ENCODE measurements around the gene ELMO1. TPM values are rescaled to one million over a fixed set of nuclear protein-coding genes. Genes with fewer than 3 reads are reported as not detected.

ELMO1 gene
- total and polyA plus RNA-seq, 4 donors: 10.1 to 183 (median 34.4) TPM

DNA sequence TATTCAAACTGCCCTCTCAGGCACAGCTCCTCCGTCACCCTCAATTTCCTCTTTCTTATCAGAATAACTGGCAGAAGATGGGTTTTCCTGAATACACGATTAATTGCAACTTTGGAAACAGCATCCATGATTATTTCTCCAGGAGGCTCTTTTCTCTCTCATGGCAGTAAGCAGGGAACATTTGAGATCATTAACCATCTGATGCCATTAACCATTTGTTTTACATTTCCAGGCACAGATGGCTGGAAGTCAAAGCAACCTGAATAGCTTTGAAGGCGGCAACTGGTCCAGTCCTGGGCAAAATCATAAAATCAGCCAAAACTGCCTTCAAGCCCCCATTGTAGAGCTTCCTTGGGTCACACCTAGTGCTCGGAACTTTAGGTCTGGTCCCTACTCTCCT is 434.9 kb downstream of the ELMO1 start:
- Histone ChIP-seq H3K4me3 (no peak overlapping the region), H3K4me1 (ENCODE audit: control insufficient read depth in 5 of 5, insufficient read depth in 5 of 5, low read length in 5 of 5) (peaks cover 0 to 6% (median 3%) of the 10 kb centered on the region in 5 donors), H3K9ac (ENCODE audit: insufficient read depth in 1 of 2, low read length in 2 of 2) (no peak overlapping the region), H3K36me3 (ENCODE audit: control insufficient read depth in 4 of 4, insufficient read depth in 4 of 4, low read length in 4 of 4) (peaks cover 0 to 6% (median 4%) of the 10 kb centered on the region in 4 donors), H3K27ac (ENCODE audit: low read depth in 1 of 2, low read length in 1 of 2) (no peak overlapping the region), H3K9me3 (ENCODE audit: control insufficient read depth in 4 of 4, insufficient read depth in 3 of 4, low read length in 3 of 4) (peaks cover 0 to 2% (median 0%) of the 10 kb centered on the region in 4 donors), H3K27me3 (ENCODE audit: control insufficient read depth in 3 of 3, insufficient read depth in 3 of 3, low read length in 2 of 3) (no peaks in the 10 kb centered on the region)
- TF ChIP-seq, protein P1, sequence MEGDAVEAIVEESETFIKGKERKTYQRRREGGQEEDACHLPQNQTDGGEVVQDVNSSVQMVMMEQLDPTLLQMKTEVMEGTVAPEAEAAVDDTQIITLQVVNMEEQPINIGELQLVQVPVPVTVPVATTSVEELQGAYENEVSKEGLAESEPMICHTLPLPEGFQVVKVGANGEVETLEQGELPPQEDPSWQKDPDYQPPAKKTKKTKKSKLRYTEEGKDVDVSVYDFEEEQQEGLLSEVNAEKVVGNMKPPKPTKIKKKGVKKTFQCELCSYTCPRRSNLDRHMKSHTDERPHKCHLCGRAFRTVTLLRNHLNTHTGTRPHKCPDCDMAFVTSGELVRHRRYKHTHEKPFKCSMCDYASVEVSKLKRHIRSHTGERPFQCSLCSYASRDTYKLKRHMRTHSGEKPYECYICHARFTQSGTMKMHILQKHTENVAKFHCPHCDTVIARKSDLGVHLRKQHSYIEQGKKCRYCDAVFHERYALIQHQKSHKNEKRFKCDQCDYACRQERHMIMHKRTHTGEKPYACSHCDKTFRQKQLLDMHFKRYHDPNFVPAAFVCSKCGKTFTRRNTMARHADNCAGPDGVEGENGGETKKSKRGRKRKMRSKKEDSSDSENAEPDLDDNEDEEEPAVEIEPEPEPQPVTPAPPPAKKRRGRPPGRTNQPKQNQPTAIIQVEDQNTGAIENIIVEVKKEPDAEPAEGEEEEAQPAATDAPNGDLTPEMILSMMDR (IDR thresholded peaks at IDR 0.05; ENCODE audit: control extremely low read depth, extremely low read depth): no peak
- WGBS, 2 donors: 67 to 76% methylated on average over 4 of the region's 4 CpGs
- no peak for ATAC-seq (ENCODE audit: insufficient read depth, low FRiP score)
- no peak for DNase-seq

- H3K36me3 ChIP-seq (ENCODE audit: control insufficient read depth in 4 of 4, insufficient read depth in 4 of 4, low read length in 4 of 4): peaks cover 0 to 6% (median 4%) of the 10 kb centered on the region in 4 donors
These were observed 437.3 kb downstream of the ELMO1 start for GRCh38 chr7:37011151-37011890.

GRCh38 chr7:37009125-37009675 is 439.5 kb downstream of the ELMO1 start:
- Histone ChIP-seq H3K4me1 (ENCODE audit: control insufficient read depth in 5 of 5, insufficient read depth in 5 of 5, low read length in 5 of 5) (peaks cover 0 to 6% (median 3%) of the 10 kb centered on the region in 5 donors), H3K27ac (ENCODE audit: low read depth in 1 of 2, low read length in 1 of 2) (no peak overlapping the region), H3K4me3 (no peak overlapping the region), H3K9ac (ENCODE audit: insufficient read depth in 1 of 2, low read length in 2 of 2) (no peak overlapping the region), H3K9me3 (ENCODE audit: control insufficient read depth in 4 of 4, insufficient read depth in 3 of 4, low read length in 3 of 4) (no peaks in the 10 kb centered on the region), H3K27me3 (ENCODE audit: control insufficient read depth in 3 of 3, insufficient read depth in 3 of 3, low read length in 2 of 3) (no peaks in the 10 kb centered on the region), H3K36me3 (ENCODE audit: control insufficient read depth in 4 of 4, insufficient read depth in 4 of 4, low read length in 4 of 4) (peaks cover 0 to 6% (median 5%) of the 10 kb centered on the region in 4 donors)
- TF ChIP-seq, protein P1 (IDR thresholded peaks at IDR 0.05; ENCODE audit: control extremely low read depth, extremely low read depth): no peak
- DNase-seq (peak in 1 of 3 donors; percentile 24), ATAC-seq (ENCODE audit: insufficient read depth, low FRiP score) (no peak)
- WGBS, 2 donors: 64 to 80% methylated on average over 4 of the region's 4 CpGs

More at GRCh38 chr7:37011151-37011890, 437.3 kb downstream of the ELMO1 start:
- ATAC-seq (ENCODE audit: insufficient read depth, low FRiP score): no peak
- DNase-seq: no peak
- TF ChIP-seq, protein P1 (IDR thresholded peaks at IDR 0.05; ENCODE audit: control extremely low read depth, extremely low read depth): no peak
- no peak overlapping the region for H3K9ac ChIP-seq (ENCODE audit: insufficient read depth in 1 of 2, low read length in 2 of 2)
- H3K9me3 ChIP-seq (ENCODE audit: control insufficient read depth in 4 of 4, insufficient read depth in 3 of 4, low read length in 3 of 4): peaks cover 0 to under 1% (median 0%) of the 10 kb centered on the region in 4 donors
- WGBS, 2 donors: 98 to 99% methylated on average over 3 of the region's 3 CpGs
- H3K4me3 ChIP-seq: no peak overlapping the region
- no peak overlapping the region for H3K27ac ChIP-seq (ENCODE audit: low read depth in 1 of 2, low read length in 1 of 2)
- H3K4me1 ChIP-seq (ENCODE audit: control insufficient read depth in 5 of 5, insufficient read depth in 5 of 5, low read length in 5 of 5): peaks cover 0 to 6% (median 1%) of the 10 kb centered on the region in 5 donors
- no peaks in the 10 kb centered on the region for H3K27me3 ChIP-seq (ENCODE audit: control insufficient read depth in 3 of 3, insufficient read depth in 3 of 3, low read length in 2 of 3)

Data from lung (tissue), 12 donors.